ENCODE measurements around the gene TAF7L. TPM values are rescaled to one million over a fixed set of nuclear protein-coding genes. Genes with fewer than 3 reads are reported as not detected.

Gene TAF7L
- total RNA-seq, 1 experiment from 2014 or later: not detected

DNA sequence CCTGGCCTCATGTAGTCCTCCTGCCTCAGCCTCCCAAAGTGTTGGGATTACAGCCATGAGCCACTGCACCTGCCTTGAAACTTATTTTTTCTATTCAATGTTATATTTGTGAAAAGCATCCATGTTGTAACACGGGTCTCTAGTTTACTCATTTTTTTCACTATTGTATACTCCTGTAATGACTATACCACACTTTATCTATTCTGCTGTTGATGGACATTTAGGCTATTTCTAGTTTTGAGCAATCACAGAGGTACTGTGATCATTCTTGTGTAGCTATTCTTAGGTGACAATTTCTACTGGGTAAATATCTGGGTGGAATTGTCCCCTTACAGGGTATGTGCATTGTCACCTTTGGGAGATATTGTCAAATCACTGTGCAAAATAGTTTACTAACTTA, 67.9 kb downstream of the TAF7L start:
- Histone ChIP-seq H3K27me3 (ENCODE audit: low read length) (no peaks in the 10 kb centered on the region), H3K4me3 (ENCODE audit: low read length) (no peak overlapping the region), H3K9ac (ENCODE audit: low read length) (no peak overlapping the region), H4K20me1 (ENCODE audit: low read length) (no peaks in the 10 kb centered on the region), H3F3A (ENCODE audit: low read length, unreplicated experiment) (no peaks in the 10 kb centered on the region), H3K4me2 (ENCODE audit: low read length) (no peak overlapping the region), H3K36me3 (ENCODE audit: low read depth, low read length) (no peaks in the 10 kb centered on the region), H3K9me2 (replicated peaks; ENCODE audit: low read length) (no peaks in the 10 kb centered on the region), H2AFZ (ENCODE audit: low read length) (no peak overlapping the region), H3K9me3 (ENCODE audit: low read length) (no peaks in the 10 kb centered on the region), H3K4me1 (ENCODE audit: insufficient read depth, low read length) (no peaks in the 10 kb centered on the region; the same call in 1 of the 2 replicates), H3K27ac (ENCODE audit: low read length) (no peak overlapping the region), H3K79me2 (ENCODE audit: low read length) (no peaks in the 10 kb centered on the region)
- intact Hi-C loops (cut with micrococcal nuclease): no loop called here
- POLR2A ChIA-PET (ENCODE audit: unreplicated experiment): no interaction called here
- ATAC-seq (no peak), DNase-seq (no peak)
- TF ChIP-seq, protein P1, sequence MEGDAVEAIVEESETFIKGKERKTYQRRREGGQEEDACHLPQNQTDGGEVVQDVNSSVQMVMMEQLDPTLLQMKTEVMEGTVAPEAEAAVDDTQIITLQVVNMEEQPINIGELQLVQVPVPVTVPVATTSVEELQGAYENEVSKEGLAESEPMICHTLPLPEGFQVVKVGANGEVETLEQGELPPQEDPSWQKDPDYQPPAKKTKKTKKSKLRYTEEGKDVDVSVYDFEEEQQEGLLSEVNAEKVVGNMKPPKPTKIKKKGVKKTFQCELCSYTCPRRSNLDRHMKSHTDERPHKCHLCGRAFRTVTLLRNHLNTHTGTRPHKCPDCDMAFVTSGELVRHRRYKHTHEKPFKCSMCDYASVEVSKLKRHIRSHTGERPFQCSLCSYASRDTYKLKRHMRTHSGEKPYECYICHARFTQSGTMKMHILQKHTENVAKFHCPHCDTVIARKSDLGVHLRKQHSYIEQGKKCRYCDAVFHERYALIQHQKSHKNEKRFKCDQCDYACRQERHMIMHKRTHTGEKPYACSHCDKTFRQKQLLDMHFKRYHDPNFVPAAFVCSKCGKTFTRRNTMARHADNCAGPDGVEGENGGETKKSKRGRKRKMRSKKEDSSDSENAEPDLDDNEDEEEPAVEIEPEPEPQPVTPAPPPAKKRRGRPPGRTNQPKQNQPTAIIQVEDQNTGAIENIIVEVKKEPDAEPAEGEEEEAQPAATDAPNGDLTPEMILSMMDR (conservative IDR thresholded peaks at IDR 0.05; ENCODE audit: low read depth, low read length): no peak
- TF ChIP-seq EZH2phosphoT487 (IDR thresholded peaks at IDR 0.05; ENCODE audit: borderline replicate concordance, low read length): no peak
- no peak for TF ChIP-seq EZH2 (IDR thresholded peaks at IDR 0.05; ENCODE audit: low read length, unreplicated experiment)
- BruUV-seq (replicated peaks): no TSS peak
- CTCF ChIA-PET: no interaction called here

- BruUV-seq (replicated peaks): no TSS peak
- Histone ChIP-seq H3K9ac (ENCODE audit: low read length) (no peak overlapping the region), H3K27ac (ENCODE audit: low read length) (no peak overlapping the region), H3K36me3 (ENCODE audit: low read depth, low read length) (no peaks in the 10 kb centered on the region), H3K4me2 (ENCODE audit: low read length) (no peak overlapping the region), H3K9me2 (replicated peaks; ENCODE audit: low read length) (no peaks in the 10 kb centered on the region), H3K4me3 (ENCODE audit: low read length) (no peak overlapping the region), H3F3A (ENCODE audit: low read length, unreplicated experiment) (no peaks in the 10 kb centered on the region), H3K27me3 (ENCODE audit: low read length) (no peaks in the 10 kb centered on the region), H3K79me2 (ENCODE audit: low read length) (no peaks in the 10 kb centered on the region), H3K9me3 (ENCODE audit: low read length) (no peaks in the 10 kb centered on the region), H3K4me1 (ENCODE audit: insufficient read depth, low read length) (no peaks in the 10 kb centered on the region; the same call in 1 of the 2 replicates), H4K20me1 (ENCODE audit: low read length) (no peaks in the 10 kb centered on the region), H2AFZ (ENCODE audit: low read length) (no peak overlapping the region)
- ChIA-PET POLR2A (ENCODE audit: unreplicated experiment) (no interaction called here), CTCF (no interaction called here)
- intact Hi-C loops (cut with micrococcal nuclease): no loop called here
- DNase-seq (no peak), ATAC-seq (no peak)
- no peak for TF ChIP-seq EZH2 (IDR thresholded peaks at IDR 0.05; ENCODE audit: low read length, unreplicated experiment)
- no peak for TF ChIP-seq EZH2phosphoT487 (IDR thresholded peaks at IDR 0.05; ENCODE audit: borderline replicate concordance, low read length)
- TF ChIP-seq, protein P1 (conservative IDR thresholded peaks at IDR 0.05; ENCODE audit: low read depth, low read length): no peak
Observed at GRCh38 chrX:101220662-101221260, 70.4 kb downstream of the TAF7L start.

GRCh38 chrX:101219864-101220346, 71.2 kb downstream of the TAF7L start:
- H3K79me2 ChIP-seq (ENCODE audit: low read length): no peaks in the 10 kb centered on the region
- no peaks in the 10 kb centered on the region for H3K36me3 ChIP-seq (ENCODE audit: low read depth, low read length)
- no peaks in the 10 kb centered on the region; the same call in 1 of the 2 replicates for H3K4me1 ChIP-seq (ENCODE audit: insufficient read depth, low read length)
- no peak overlapping the region for H3K4me2 ChIP-seq (ENCODE audit: low read length)
- H3K27ac ChIP-seq (ENCODE audit: low read length): no peak overlapping the region
- H3K9ac ChIP-seq (ENCODE audit: low read length): no peak overlapping the region
- H3F3A ChIP-seq (ENCODE audit: low read length, unreplicated experiment): no peaks in the 10 kb centered on the region
- H3K27me3 ChIP-seq (ENCODE audit: low read length): no peaks in the 10 kb centered on the region
- ATAC-seq: no peak
- intact Hi-C loops (cut with micrococcal nuclease): no loop called here
- H3K9me3 ChIP-seq (ENCODE audit: low read length): no peaks in the 10 kb centered on the region
- no peak overlapping the region for H3K4me3 ChIP-seq (ENCODE audit: low read length)
- no TSS peak for BruUV-seq (replicated peaks)
- ChIA-PET CTCF (no interaction called here), POLR2A (ENCODE audit: unreplicated experiment) (no interaction called here)
- no peak overlapping the region for H2AFZ ChIP-seq (ENCODE audit: low read length)
- no peak for DNase-seq
- TF ChIP-seq EZH2phosphoT487 (IDR thresholded peaks at IDR 0.05; ENCODE audit: borderline replicate concordance, low read length): no peak
- no peak for TF ChIP-seq EZH2 (IDR thresholded peaks at IDR 0.05; ENCODE audit: low read length, unreplicated experiment)
- TF ChIP-seq, protein P1 (conservative IDR thresholded peaks at IDR 0.05; ENCODE audit: low read depth, low read length): no peak
- no peaks in the 10 kb centered on the region for H3K9me2 ChIP-seq (replicated peaks; ENCODE audit: low read length)
- H4K20me1 ChIP-seq (ENCODE audit: low read length): no peaks in the 10 kb centered on the region

Measured in PC-3 (cell line).